Measurements from ENCODE around the gene SPHK2.
A peak's percentile ranks its signal among the peaks of the same experiment; 100 is the strongest.
"Not testable (repeated sequence)": the region's sequence is repeated elsewhere in the genome, so short reads cannot be mapped to it uniquely, and the experiment has no call there.

The SPHK2 gene

GRCh38 chr19:48624791-48625723, 5.8 kb downstream of the SPHK2 start:
- DNase-seq, result no peak

DNA sequence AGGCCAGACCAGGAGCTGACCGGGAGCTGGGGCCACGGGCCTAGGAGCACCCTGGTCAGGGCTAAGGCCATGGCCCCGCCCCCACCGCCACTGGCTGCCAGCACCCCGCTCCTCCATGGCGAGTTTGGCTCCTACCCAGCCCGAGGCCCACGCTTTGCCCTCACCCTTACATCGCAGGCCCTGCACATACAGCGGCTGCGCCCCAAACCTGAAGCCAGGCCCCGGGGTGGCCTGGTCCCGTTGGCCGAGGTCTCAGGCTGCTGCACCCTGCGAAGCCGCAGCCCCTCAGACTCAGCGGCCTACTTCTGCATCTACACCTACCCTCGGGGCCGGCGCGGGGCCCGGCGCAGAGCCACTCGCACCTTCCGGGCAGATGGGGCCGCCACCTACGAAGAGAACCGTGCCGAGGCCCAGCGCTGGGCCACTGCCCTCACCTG, 6.6 kb downstream of the SPHK2 start:
- no peak for DNase-seq

GRCh38 chr19:48627201-48627864, 8.0 kb downstream of the SPHK2 start:
- DNase-seq, result no peak

DNA sequence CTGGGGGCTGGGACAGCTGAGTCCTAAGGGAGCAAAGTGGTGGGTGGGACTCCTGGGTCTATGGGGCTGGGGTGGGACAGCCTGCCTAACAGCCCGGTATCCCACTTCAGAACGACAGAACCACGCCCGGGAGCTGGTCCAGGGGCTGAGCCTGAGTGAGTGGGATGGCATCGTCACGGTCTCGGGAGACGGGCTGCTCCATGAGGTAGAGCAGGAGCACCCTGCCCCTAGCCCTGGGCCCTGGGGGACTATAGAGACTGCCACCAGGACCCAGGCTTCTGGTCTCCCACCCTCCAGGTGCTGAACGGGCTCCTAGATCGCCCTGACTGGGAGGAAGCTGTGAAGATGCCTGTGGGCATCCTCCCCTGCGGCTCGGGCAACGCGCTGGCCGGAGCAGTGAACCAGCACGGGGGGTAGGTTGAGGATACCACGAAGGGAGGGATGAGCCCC, 8.6 kb downstream of the SPHK2 start:
- no peak for DNase-seq

GRCh38 chr19:48628486-48629296, 9.4 kb downstream of the SPHK2 start:
- DNase-seq, result no peak

DNA sequence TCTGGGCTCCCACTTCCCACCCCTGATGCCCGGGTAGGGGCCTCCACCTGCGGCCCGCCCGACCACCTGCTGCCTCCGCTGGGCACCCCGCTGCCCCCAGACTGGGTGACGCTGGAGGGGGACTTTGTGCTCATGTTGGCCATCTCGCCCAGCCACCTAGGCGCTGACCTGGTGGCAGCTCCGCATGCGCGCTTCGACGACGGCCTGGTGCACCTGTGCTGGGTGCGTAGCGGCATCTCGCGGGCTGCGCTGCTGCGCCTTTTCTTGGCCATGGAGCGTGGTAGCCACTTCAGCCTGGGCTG, 9.9 kb downstream of the SPHK2 start:
- DNase-seq, result no peak

DNA sequence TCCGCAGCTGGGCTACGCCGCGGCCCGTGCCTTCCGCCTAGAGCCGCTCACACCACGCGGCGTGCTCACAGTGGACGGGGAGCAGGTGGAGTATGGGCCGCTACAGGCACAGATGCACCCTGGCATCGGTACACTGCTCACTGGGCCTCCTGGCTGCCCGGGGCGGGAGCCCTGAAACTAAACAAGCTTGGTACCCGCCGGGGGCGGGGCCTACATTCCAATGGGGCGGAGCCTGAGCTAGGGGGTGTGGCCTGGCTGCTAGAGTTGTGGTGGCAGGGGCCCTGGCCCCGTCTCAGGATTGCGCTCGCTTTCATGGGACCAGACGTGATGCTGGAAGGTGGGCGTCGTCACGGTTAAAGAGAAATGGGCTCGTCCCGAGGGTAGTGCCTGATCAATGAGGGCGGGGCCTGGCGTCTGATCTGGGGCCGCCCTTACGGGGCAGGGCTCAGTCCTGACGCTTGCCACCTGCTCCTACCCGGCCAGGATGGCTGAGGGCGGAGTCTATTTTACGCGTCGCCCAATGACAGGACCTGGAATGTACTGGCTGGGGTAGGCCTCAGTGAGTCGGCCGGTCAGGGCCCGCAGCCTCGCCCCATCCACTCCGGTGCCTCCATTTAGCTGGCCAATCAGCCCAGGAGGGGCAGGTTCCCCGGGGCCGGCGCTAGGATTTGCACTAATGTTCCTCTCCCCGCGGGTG, 10.4 kb downstream of the SPHK2 start:
- DNase-seq, result no peak

DNA sequence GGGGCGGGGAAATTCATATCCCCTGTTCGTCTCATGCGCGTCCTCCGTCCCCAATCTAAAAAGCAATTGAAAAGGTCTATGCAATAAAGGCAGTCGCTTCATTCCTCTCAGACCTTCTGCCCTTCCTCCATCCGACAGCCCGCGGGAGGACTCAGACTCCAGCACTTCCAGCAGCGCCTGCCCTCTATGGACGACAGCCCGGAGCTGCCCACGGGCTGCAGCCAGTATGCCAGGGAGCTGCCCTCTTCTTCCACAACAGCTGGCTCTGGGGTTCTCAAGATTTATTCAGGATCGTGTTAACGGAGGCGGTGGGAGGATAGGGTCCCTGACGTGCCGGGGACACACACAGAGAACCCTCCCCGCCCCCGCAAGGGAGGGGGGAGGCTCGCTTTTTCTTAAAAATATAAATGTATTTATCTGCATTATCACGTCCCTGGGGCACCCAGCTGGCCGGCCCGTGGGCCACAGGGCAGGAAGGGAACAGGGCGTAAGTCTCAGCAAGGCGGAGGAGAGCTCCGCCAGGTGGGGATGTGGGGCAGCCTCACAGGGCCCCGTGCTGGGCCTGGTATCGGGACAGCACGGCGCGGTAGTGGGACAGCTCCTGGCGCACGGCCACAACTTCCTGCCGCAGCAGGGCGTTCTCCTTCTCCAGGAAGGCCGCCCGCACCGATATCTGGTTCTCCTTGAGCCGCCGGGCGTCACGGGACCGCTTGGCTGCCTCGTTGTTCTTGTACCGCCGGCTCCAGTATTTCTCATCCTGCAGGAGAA, 11.2 kb downstream of the SPHK2 start:
- no peak for DNase-seq

GRCh38 chr19:48631225-48631624, 11.9 kb downstream of the SPHK2 start:
- DNase-seq, result no peak

GRCh38 chr19:48632286-48632685, 13.0 kb downstream of the SPHK2 start:
- not testable (repeated sequence) for DNase-seq

GRCh38 chr19:48632692-48633147, 13.4 kb downstream of the SPHK2 start:
- no peak for DNase-seq

GRCh38 chr19:48633148-48634035, 14.1 kb downstream of the SPHK2 start:
- DNase-seq, result no peak

- no peak for DNase-seq
These were observed 14.7 kb downstream of the SPHK2 start for GRCh38 chr19:48634036-48634342.

DNA sequence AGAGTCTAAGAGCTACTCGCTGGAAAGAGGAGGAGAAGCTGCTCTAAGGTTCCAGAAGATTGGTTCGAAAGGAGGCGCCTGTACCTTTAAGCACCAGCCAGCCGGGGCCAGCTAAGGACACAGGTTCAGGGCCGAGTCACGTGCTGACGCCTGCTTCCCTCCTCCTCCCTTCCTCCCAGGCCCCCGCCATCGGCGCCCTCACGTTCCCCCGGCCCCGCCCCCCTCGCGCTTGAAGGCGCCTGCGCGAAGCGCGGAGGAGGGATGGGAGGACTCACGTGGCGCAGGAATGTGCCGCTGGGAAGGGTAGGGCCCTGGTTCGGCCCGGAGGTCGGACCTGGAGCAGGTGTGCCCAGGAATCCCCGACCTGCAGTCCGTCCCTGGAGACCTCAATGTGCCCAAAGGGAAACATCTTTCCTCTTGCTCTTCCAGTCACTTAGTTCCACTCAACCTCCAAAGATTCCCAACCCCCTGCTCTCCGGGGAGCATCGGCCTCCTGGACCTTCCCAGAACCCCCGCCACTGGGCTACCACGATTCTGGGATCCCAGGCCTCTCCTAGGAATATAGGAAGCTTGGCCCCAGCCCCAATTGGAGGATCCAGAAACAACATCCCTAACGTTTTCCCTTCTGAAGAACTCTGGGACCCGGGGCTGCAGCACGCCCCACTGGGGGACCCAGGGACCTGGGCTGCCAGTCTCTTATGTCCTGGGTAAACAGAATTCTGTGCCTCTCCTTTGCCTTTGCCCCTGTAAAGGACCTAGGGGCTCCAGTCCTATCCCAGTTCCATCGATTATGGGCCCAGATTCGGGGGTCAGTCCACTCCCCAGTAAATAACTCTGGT, 15.3 kb downstream of the SPHK2 start:
- peak; percentile 89 for DNase-seq

GRCh38 chr19:48635263-48635965, 16.1 kb downstream of the SPHK2 start:
- peak; percentile 23 for DNase-seq

GRCh38 chr19:48635966-48636858, 16.9 kb downstream of the SPHK2 start:
- DNase-seq, result no peak

DNA sequence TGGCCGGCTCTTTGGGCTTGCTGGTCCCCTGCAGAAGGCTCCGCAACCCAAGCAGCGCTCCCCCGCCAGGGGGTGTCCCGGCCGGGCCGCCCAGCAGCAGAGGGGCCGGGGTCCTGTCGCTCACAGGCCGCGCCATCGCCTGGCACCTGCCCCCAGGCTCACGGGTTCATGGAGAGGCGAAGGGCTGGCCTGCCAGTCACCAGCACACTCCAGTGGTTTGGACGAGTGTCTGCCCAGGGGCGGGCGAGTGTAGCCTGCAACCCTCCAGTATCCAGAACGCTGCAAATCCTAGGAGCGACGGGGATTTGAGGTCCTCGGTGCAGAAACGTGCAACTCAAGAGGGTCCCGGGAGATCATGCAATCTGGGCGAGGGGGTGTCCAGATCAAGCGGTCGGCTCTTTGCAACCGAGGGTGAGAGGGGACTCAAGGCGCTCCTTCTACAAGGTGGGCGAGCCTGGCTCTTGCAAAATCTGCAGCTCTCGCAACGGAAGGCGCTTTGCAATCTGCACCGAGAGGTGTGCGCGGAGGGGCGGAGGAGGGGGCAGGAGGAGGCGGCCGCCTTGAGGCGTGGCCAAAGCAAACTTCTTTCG, 17.6 kb downstream of the SPHK2 start, which contains the start of gene DBP:
TSS of gene DBP (minus strand) at position 521 of the 590 bp plus-strand sequence. CDS start at position 136, 385 bp downstream.
- no peak for DNase-seq
